Measurements from ENCODE around the gene UGDH.

Gene UGDH

DNA sequence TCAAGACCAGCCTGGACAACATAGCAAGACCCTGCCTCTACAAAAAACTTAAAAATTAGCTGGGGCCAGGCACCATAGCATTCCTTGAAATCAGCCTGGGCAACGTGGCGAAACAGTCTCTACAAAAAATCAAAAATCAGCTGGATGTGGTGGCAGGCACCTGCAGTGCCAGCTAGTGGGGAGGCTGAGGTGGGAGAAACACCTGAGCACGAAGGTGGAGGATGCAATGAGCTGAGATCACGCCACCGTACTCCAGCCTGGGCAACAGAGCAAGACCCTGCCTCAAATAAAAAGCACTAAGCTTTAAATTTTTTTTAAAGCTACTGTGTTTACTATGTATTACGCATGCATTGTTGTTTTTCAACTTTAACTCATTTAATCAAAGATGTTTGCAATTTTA is 71.8 kb downstream of the UGDH start (continued):
- TF ChIP-seq SCRT2 (tag by site-specific recombination; IDR thresholded peaks at IDR 0.05) (no peak), KLF8 (tag by site-specific recombination; IDR thresholded peaks at IDR 0.05) (no peak)

DNA sequence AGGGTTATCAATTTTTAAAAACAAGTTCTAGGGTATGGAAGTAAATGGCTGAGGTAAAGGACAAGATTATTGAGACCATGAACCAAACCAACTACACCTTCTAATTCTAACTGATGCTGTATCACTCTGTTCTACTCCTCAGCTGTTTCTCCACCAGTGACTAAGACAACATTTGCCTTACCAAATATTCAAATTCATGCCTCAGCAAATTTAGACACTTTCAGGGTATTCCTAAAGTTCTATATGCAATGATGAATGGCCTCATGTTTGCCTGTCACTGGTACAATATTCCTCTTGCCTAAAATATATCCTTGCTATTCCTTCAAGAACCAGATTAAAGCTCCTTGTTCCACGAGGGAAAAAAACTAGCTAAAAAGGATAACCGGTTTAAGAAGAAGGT is 73.5 kb downstream of the UGDH start:
- H3K4me3 ChIP-seq (ENCODE audit: low read depth, low read length): no peak overlapping the region
- H3K4me1 ChIP-seq (ENCODE audit: control insufficient read depth, insufficient read depth, low read length): no peaks in the 10 kb centered on the region
- ChIA-PET POLR2A (no interaction called here), CTCF (interaction anchor here (0.5 kb wide), 1 partner anchor 518 kb away, joined by 3 read pairs; no protein-coding TSS in a partner anchor)
- TF ChIP-seq ZIC2 (tag by site-specific recombination; IDR thresholded peaks at IDR 0.05) (no peak), ZNF548 (tag by site-specific recombination; IDR thresholded peaks at IDR 0.05) (no peak), MZF1 (tag by site-specific recombination; IDR thresholded peaks at IDR 0.05; ENCODE audit: borderline replicate concordance) (no peak), ZNF530 (tag by site-specific recombination; IDR thresholded peaks at IDR 0.05; ENCODE audit: low read depth) (no peak), YY1 (tag by site-specific recombination; IDR thresholded peaks at IDR 0.05) (no peak)
- TF ChIP-seq, protein P1, sequence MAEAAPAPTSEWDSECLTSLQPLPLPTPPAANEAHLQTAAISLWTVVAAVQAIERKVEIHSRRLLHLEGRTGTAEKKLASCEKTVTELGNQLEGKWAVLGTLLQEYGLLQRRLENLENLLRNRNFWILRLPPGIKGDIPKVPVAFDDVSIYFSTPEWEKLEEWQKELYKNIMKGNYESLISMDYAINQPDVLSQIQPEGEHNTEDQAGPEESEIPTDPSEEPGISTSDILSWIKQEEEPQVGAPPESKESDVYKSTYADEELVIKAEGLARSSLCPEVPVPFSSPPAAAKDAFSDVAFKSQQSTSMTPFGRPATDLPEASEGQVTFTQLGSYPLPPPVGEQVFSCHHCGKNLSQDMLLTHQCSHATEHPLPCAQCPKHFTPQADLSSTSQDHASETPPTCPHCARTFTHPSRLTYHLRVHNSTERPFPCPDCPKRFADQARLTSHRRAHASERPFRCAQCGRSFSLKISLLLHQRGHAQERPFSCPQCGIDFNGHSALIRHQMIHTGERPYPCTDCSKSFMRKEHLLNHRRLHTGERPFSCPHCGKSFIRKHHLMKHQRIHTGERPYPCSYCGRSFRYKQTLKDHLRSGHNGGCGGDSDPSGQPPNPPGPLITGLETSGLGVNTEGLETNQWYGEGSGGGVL (tag by site-specific recombination; IDR thresholded peaks at IDR 0.05): no peak
- no peaks in the 10 kb centered on the region for H3K9me3 ChIP-seq (ENCODE audit: control insufficient read depth, insufficient read depth, low read depth, low read length)
- H3K27ac ChIP-seq (ENCODE audit: extremely low read depth, low read depth, low read length): no peak overlapping the region
- peaks cover 23 to 94% of the 10 kb centered on the region in 2 experiments; a peak in 2 of 3 replicates for H3K36me3 ChIP-seq (ENCODE audit: control insufficient read depth in 2 of 2, insufficient read depth in 1 of 2, low read length in 2 of 2)

DNA sequence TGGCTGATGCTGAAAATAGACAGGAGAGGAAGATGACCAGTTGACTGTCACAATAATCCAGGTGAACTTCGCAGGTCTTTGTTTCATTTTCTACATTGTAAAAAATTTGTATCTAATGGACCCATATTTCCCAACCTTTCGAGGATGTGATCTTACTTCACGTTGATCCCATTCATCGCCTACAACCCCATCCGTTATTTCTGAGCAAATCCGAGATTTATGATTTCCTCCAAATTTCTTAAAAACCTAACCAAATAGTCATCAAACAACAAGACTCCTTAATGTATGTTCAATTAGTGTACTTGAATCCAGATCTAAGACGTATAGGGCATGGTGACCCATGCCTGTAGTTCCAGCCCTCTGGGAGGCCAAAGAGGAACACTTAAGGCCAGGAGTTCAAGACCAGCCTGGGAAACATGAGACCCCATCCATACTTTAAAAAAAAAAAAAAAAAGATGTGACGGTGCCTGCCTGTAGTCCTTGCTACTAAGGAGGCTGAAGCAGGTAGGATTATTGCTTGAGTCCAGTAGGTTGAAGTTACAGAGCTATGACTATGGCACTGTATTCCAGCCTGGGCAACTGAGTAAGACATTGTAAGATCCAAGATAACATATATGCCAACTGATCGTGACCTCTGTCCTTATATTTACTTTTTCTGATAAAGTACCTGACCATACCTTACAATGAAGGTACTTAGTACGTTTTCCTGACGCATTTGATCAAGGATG is 74.2 kb downstream of the UGDH start:
- Histone ChIP-seq H3K36me3 (ENCODE audit: control insufficient read depth in 2 of 2, insufficient read depth in 1 of 2, low read length in 2 of 2) (peaks cover 23 to 96% of the 10 kb centered on the region in 2 experiments; a peak in 2 of 3 replicates), H3K27ac (ENCODE audit: extremely low read depth, low read depth, low read length) (no peak overlapping the region), H3K4me3 (ENCODE audit: low read depth, low read length) (no peak overlapping the region), H3K4me1 (ENCODE audit: control insufficient read depth, insufficient read depth, low read length) (no peaks in the 10 kb centered on the region), H3K9me3 (ENCODE audit: control insufficient read depth, insufficient read depth, low read depth, low read length) (no peaks in the 10 kb centered on the region)
- POLR2A ChIA-PET: no interaction called here
- CTCF ChIA-PET: interaction anchor here (0.5 kb wide), 1 partner anchor 518 kb away, joined by 3 read pairs; no protein-coding TSS in a partner anchor
- TF ChIP-seq ZNF654 (tag by site-specific recombination; IDR thresholded peaks at IDR 0.05; ENCODE audit: low read depth) (no peak), TRIM28 (IDR thresholded peaks at IDR 0.05; ENCODE audit: borderline replicate concordance, low read length) (no peak), ZNF292 (tag by site-specific recombination; IDR thresholded peaks at IDR 0.05; ENCODE audit: borderline replicate concordance, low read depth) (no peak), SP3 (tag by site-specific recombination; IDR thresholded peaks at IDR 0.05) (no peak), ZNF274 (IDR thresholded peaks at IDR 0.05; ENCODE audit: low read length) (no peak), ZNF274 (tag by site-specific recombination; IDR thresholded peaks at IDR 0.05; ENCODE audit: borderline replicate concordance) (no peak), ZNF37A (tag by site-specific recombination; IDR thresholded peaks at IDR 0.05) (no peak), ZNF391 (tag by site-specific recombination; IDR thresholded peaks at IDR 0.05; ENCODE audit: borderline replicate concordance, low read depth) (no peak), ZNF311 (tag by site-specific recombination; IDR thresholded peaks at IDR 0.05; ENCODE audit: borderline replicate concordance) (no peak)
- TF ChIP-seq, protein P2, sequence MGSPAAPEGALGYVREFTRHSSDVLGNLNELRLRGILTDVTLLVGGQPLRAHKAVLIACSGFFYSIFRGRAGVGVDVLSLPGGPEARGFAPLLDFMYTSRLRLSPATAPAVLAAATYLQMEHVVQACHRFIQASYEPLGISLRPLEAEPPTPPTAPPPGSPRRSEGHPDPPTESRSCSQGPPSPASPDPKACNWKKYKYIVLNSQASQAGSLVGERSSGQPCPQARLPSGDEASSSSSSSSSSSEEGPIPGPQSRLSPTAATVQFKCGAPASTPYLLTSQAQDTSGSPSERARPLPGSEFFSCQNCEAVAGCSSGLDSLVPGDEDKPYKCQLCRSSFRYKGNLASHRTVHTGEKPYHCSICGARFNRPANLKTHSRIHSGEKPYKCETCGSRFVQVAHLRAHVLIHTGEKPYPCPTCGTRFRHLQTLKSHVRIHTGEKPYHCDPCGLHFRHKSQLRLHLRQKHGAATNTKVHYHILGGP (tag by site-specific recombination; IDR thresholded peaks at IDR 0.05): no peak
- TF ChIP-seq, protein P3, sequence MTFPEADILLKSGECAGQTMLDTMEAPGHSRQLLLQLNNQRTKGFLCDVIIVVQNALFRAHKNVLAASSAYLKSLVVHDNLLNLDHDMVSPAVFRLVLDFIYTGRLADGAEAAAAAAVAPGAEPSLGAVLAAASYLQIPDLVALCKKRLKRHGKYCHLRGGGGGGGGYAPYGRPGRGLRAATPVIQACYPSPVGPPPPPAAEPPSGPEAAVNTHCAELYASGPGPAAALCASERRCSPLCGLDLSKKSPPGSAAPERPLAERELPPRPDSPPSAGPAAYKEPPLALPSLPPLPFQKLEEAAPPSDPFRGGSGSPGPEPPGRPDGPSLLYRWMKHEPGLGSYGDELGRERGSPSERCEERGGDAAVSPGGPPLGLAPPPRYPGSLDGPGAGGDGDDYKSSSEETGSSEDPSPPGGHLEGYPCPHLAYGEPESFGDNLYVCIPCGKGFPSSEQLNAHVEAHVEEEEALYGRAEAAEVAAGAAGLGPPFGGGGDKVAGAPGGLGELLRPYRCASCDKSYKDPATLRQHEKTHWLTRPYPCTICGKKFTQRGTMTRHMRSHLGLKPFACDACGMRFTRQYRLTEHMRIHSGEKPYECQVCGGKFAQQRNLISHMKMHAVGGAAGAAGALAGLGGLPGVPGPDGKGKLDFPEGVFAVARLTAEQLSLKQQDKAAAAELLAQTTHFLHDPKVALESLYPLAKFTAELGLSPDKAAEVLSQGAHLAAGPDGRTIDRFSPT (tag by site-specific recombination; IDR thresholded peaks at IDR 0.05): no peak
- TF ChIP-seq, protein P4, sequence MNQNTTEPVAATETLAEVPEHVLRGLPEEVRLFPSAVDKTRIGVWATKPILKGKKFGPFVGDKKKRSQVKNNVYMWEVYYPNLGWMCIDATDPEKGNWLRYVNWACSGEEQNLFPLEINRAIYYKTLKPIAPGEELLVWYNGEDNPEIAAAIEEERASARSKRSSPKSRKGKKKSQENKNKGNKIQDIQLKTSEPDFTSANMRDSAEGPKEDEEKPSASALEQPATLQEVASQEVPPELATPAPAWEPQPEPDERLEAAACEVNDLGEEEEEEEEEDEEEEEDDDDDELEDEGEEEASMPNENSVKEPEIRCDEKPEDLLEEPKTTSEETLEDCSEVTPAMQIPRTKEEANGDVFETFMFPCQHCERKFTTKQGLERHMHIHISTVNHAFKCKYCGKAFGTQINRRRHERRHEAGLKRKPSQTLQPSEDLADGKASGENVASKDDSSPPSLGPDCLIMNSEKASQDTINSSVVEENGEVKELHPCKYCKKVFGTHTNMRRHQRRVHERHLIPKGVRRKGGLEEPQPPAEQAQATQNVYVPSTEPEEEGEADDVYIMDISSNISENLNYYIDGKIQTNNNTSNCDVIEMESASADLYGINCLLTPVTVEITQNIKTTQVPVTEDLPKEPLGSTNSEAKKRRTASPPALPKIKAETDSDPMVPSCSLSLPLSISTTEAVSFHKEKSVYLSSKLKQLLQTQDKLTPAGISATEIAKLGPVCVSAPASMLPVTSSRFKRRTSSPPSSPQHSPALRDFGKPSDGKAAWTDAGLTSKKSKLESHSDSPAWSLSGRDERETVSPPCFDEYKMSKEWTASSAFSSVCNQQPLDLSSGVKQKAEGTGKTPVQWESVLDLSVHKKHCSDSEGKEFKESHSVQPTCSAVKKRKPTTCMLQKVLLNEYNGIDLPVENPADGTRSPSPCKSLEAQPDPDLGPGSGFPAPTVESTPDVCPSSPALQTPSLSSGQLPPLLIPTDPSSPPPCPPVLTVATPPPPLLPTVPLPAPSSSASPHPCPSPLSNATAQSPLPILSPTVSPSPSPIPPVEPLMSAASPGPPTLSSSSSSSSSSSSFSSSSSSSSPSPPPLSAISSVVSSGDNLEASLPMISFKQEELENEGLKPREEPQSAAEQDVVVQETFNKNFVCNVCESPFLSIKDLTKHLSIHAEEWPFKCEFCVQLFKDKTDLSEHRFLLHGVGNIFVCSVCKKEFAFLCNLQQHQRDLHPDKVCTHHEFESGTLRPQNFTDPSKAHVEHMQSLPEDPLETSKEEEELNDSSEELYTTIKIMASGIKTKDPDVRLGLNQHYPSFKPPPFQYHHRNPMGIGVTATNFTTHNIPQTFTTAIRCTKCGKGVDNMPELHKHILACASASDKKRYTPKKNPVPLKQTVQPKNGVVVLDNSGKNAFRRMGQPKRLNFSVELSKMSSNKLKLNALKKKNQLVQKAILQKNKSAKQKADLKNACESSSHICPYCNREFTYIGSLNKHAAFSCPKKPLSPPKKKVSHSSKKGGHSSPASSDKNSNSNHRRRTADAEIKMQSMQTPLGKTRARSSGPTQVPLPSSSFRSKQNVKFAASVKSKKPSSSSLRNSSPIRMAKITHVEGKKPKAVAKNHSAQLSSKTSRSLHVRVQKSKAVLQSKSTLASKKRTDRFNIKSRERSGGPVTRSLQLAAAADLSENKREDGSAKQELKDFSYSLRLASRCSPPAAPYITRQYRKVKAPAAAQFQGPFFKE (tag by site-specific recombination; IDR thresholded peaks at IDR 0.05; ENCODE audit: borderline replicate concordance): no peak
